Fibroblast of the aortic adventitia (primary cell): ENCODE measurements around the gene PIGU. TPM values are rescaled to one million over a fixed set of nuclear protein-coding genes. Genes with fewer than 3 reads are reported as not detected.

Experiments used
- DNase-seq: peaks from one replicate; pipeline ENCODE4 v3.0.0-alpha.2; 2010; ENCODE audit warnings: low read depth
- H3K4me3 ChIP-seq: 2 replicates; pipeline ENCODE4 v1.5.1; 2011; ENCODE audit warnings: low read depth, mild to moderate bottlenecking, control low read depth, low read length, moderate library complexity
- total RNA-seq: library from RNA; depleted of rRNA; stranded (reverse); fragments of >200 nt; gene quantifications from 2 replicates; pipeline ENCODE4 v1.2.3, GENCODE V29; 2012; ENCODE audit warnings: low replicate concordance
- TF ChIP-seq, protein P1 (sequence below): IDR thresholded peaks from 2 replicates; pipeline ENCODE4 v1.5.1; 2011; ENCODE audit warnings: mild to moderate bottlenecking, low read length, control low read depth, inconsistent platforms; ENCODE audit not compliant: insufficient read depth

PIGU gene
- total RNA-seq, 1 donor: 21.1 TPM

DNA sequence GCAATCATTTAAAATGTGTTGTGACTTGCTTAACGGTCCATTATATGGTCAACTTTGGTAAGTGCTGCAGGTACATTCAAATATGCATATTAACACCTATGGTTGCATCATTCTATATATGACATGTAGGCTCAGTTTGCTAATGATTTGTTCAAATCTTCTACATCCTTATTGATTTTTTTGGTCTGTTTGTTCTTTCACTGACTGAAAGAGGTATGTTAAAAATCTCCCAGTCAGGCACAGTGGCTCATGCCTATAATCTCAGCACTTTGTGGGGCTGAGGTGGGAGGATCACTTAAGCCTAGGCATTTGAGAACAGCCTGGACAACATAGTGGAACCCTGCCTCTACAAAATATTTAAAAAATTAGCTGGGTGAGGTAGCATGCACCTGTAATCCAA is 29.2 kb downstream of the PIGU start:
- TF ChIP-seq, protein P1, sequence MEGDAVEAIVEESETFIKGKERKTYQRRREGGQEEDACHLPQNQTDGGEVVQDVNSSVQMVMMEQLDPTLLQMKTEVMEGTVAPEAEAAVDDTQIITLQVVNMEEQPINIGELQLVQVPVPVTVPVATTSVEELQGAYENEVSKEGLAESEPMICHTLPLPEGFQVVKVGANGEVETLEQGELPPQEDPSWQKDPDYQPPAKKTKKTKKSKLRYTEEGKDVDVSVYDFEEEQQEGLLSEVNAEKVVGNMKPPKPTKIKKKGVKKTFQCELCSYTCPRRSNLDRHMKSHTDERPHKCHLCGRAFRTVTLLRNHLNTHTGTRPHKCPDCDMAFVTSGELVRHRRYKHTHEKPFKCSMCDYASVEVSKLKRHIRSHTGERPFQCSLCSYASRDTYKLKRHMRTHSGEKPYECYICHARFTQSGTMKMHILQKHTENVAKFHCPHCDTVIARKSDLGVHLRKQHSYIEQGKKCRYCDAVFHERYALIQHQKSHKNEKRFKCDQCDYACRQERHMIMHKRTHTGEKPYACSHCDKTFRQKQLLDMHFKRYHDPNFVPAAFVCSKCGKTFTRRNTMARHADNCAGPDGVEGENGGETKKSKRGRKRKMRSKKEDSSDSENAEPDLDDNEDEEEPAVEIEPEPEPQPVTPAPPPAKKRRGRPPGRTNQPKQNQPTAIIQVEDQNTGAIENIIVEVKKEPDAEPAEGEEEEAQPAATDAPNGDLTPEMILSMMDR: no peak
- DNase-seq: no peak

DNA sequence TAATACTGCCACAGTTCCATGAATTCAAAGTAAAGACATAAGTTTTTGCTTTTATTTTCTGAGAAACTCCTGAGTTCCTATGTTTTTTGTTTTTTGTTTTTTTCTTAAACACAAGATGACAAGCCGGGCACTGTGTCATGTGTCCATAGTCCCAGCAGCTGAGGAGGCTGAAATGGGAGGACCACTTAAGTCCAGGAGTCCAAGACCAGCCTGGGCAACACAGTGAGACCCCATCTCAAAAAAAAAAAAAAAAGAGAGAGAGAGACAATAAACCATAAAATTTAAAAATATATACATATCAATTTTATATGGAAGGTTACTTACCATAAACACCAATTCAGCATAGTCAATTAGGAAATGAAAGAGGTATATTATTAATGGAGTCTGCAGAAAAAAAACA is 31.9 kb downstream of the PIGU start:
- H3K4me3 ChIP-seq: no peak overlapping the region
- TF ChIP-seq, protein P1: no peak
- no peak for DNase-seq

More for the DNA sequence above, 29.2 kb downstream of the PIGU start:
- H3K4me3 ChIP-seq: no peak overlapping the region

DNA sequence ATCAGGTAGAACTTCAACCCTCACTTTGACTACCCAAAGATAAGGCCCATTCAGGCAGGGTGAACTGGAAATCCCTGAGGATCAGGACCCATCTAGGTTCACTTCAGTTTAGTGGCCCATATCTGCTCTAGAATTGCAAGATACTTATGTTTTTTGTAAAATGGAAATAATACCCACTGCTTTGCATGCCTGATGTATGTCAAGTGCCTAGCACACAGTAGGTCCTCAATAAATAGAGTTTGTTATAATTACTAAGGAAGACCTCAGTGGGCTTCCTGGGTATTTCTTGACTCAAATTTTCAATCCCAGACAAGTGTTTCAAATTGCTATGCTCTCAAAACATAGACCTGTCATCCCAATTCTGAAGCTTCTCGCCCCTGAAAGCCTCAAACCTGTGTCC is 32.5 kb downstream of the PIGU start:
- no peak overlapping the region for H3K4me3 ChIP-seq
- TF ChIP-seq, protein P1: no peak
- no peak for DNase-seq

DNA sequence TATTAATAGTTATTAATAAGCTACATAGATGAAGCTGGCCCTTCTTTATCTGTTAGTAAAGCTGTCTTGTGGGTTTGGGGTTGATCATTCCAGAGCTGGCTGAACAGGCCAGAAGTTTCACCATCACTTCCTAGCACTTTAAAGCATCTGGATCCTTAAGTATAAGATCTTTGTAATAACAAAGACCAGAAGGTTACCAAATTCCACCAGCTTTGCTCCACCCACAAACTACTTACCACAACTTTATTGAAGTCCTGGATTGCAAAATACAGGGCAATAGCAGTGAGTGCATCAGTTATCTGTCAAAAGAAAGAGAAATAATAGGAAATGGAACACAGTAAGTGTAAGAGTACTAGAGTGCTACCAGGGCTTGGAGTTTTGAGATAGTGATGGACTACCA is 33.0 kb downstream of the PIGU start:
- TF ChIP-seq, protein P1: no peak
- DNase-seq: peak; percentile 88
- H3K4me3 ChIP-seq: no peak overlapping the region

- H3K4me3 ChIP-seq: no peak overlapping the region
- TF ChIP-seq, protein P1: no peak
- no peak for DNase-seq
These were observed 34.9 kb downstream of the PIGU start for GRCh38 chr20:34642009-34642408.

DNA sequence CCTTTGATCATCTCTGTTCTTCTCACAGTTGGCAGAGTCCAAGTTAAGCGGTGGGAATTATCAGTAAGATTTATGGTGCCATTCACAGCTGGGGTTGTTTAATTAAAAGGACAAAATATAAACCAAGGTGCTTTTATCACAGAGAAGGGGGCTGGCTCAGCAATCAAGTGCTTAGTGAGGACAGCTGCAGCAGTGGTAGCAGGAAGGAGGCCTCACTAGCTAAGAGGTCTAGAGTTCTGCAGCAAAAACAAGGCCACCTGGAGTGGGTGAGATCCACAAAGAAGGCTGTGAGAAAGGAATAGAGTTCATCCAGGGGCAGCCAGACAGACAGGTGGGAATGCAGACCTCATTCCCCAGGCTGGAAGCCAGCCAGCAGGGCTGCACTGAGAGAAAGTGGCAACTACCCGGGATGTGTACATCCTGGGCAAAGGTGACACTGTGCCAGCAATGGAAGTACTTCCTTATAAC is 37.1 kb downstream of the PIGU start:
- no peak for DNase-seq
- no peak overlapping the region for H3K4me3 ChIP-seq
- TF ChIP-seq, protein P1: no peak

GRCh38 chr20:34638532-34638931 is 38.4 kb downstream of the PIGU start:
- TF ChIP-seq, protein P1: no peak
- DNase-seq: no peak
- H3K4me3 ChIP-seq: no peak overlapping the region
